SU-DHL-6 (cell line): ENCODE measurements around the gene GLMN.
"Not testable (repeated sequence)": the region's sequence is repeated elsewhere in the genome, so short reads cannot be mapped to it uniquely, and the experiment has no call there.

Source experiments
- H2AFZ ChIP-seq: fragments of 200-600 bp; sonication (generic); 2 replicates; pipeline ENCODE4 v1.6.1; 2014; ENCODE audit warnings: low read depth, mild to moderate bottlenecking, moderate library complexity, mixed read lengths, antibody characterized with exemption, low read length; ENCODE audit not compliant: severe bottlenecking
- H3F3A ChIP-seq: fragments of 200-600 bp; shearing (Covaris generic); 2 replicates; pipeline ENCODE4 v1.6.0; 2016; ENCODE audit warnings: antibody characterized with exemption, mild to moderate bottlenecking; ENCODE audit not compliant: insufficient read depth
- H3K27ac ChIP-seq: fragments of 200-600 bp; sonication (generic); 2 replicates; pipeline ENCODE4 v1.5.1; 2016; ENCODE audit warnings: low read depth, mild to moderate bottlenecking, low read length, moderate library complexity, mixed read lengths
- H3K27me3 ChIP-seq: fragments of 200-600 bp; sonication (generic), shearing (Covaris generic); 2 replicates; pipeline ENCODE4 v1.6.0; 2014; ENCODE audit warnings: mild to moderate bottlenecking, low read length
- H3K36me3 ChIP-seq: fragments of 200-600 bp; sonication (generic); 2 replicates; pipeline ENCODE4 v1.6.1; 2014; ENCODE audit warnings: mild to moderate bottlenecking, low read length, mixed read lengths
- H3K4me2 ChIP-seq: fragments of 300-600, 200-600 bp; shearing (Covaris generic), sonication (generic); 2 replicates; pipeline ENCODE4 v1.6.0; 2014; ENCODE audit warnings: low read length, low read depth, mild to moderate bottlenecking; ENCODE audit not compliant: poor library complexity, severe bottlenecking
- H3K4me3 ChIP-seq: fragments of 200-600 bp; sonication (generic); 2 replicates; pipeline ENCODE4 v1.5.1; 2014; ENCODE audit warnings: antibody characterized with exemption, low read length, mild to moderate bottlenecking, mixed read lengths; ENCODE audit not compliant: insufficient read depth, poor library complexity, severe bottlenecking
- H3K79me2 ChIP-seq: fragments of 200-600 bp; sonication (generic); 2 replicates; pipeline ENCODE4 v1.6.1; 2014; ENCODE audit warnings: mild to moderate bottlenecking, low read length, moderate library complexity; ENCODE audit not compliant: insufficient read depth
- H3K9ac ChIP-seq: fragments of 200-600 bp; sonication (generic); 2 replicates; pipeline ENCODE4 v1.7.0; 2014; ENCODE audit warnings: mild to moderate bottlenecking, low read length
- H3K9me2 ChIP-seq: fragments of 200-600 bp; sonication (generic); replicated peaks from 2 replicates; pipeline ENCODE4 v1.6.1; 2014; ENCODE audit warnings: low read length; ENCODE audit not compliant: insufficient read depth
- H3K9me3 ChIP-seq: fragments of 200-600 bp; sonication (generic); 2 replicates; pipeline ENCODE4 v1.6.1; 2014; ENCODE audit warnings: low read length, mixed read lengths; ENCODE audit not compliant: insufficient read depth
- H4K20me1 ChIP-seq: fragments of 200-600 bp; sonication (generic); 2 replicates; pipeline ENCODE4 v1.6.1; 2014; ENCODE audit warnings: low read depth, mild to moderate bottlenecking, antibody characterized with exemption, low read length, moderate library complexity, mixed read lengths
- EZH2phosphoT487 ChIP-seq: fragments of 200-600 bp; sonication (generic), shearing (Covaris generic); conservative IDR thresholded peaks from 2 replicates; pipeline ENCODE4 v1.6.1; 2018; ENCODE audit warnings: mild to moderate bottlenecking, antibody characterized with exemption, low read length, moderate library complexity, mixed read lengths
- TF ChIP-seq, protein P1 (sequence below): fragments of 200-600 bp; sonication (generic); IDR thresholded peaks from one replicate; pipeline ENCODE4 v1.5.1; 2017; ENCODE audit warnings: antibody characterized with exemption, mild to moderate bottlenecking, low read length, moderate library complexity; ENCODE audit not compliant: insufficient read depth, poor library complexity, severe bottlenecking

The GLMN gene

DNA sequence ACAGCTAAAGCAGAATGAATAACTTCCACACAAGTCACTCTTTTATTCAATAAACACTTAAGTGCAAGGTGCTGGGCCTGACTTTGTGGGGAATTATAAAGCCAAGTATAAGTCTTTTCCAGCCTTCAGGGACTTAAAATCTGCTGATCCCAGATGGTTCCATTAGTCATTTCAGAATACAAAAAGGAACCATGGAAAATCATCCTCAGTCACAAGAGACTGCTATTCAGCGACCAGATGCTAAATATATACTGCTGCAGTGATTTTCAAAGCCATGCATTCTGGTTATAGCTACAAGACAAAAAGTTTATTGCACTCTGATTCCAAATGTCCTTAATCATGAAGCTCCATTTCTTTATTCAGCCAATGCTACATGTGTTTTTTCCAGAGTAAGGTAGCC, 25.7 kb downstream of the GLMN start:
- Histone ChIP-seq H3K27ac (no peak overlapping the region), H3K9me3 (no peaks in the 10 kb centered on the region), H3K79me2 (no peaks in the 10 kb centered on the region), H3K36me3 (peaks cover 4% of the 10 kb centered on the region; the same call in 1 of the 2 replicates), H3K9ac (no peak overlapping the region), H4K20me1 (no peaks in the 10 kb centered on the region), H3K4me3 (no peak overlapping the region), H3F3A (no peaks in the 10 kb centered on the region), H3K27me3 (no peaks in the 10 kb centered on the region), H3K9me2 (no peaks in the 10 kb centered on the region), H3K4me2 (no peak overlapping the region), H2AFZ (no peak overlapping the region)
- TF ChIP-seq, protein P1, sequence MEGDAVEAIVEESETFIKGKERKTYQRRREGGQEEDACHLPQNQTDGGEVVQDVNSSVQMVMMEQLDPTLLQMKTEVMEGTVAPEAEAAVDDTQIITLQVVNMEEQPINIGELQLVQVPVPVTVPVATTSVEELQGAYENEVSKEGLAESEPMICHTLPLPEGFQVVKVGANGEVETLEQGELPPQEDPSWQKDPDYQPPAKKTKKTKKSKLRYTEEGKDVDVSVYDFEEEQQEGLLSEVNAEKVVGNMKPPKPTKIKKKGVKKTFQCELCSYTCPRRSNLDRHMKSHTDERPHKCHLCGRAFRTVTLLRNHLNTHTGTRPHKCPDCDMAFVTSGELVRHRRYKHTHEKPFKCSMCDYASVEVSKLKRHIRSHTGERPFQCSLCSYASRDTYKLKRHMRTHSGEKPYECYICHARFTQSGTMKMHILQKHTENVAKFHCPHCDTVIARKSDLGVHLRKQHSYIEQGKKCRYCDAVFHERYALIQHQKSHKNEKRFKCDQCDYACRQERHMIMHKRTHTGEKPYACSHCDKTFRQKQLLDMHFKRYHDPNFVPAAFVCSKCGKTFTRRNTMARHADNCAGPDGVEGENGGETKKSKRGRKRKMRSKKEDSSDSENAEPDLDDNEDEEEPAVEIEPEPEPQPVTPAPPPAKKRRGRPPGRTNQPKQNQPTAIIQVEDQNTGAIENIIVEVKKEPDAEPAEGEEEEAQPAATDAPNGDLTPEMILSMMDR: no peak
- TF ChIP-seq EZH2phosphoT487: no peak

DNA sequence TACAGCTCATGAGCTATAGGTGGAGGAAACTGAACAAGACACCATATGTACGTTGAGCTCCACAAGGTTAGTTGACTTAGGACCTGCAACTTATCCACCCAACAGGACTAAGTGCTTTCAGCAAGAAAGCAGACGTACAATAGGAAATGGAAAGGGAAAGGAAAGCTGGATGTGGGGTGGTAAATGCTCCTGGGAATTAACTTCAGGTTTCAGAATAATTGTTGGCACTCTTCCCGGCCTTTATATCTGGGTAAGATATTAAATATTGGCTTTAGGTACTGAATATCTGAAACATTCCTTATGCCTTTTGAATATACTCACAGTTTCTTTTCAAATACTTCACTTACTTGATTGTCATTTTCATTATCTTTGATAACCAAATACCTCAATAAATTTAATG, 36.3 kb downstream of the GLMN start:
- Histone ChIP-seq H3K9me3 (no peaks in the 10 kb centered on the region), H3K4me3 (no peak overlapping the region), H3K36me3 (peaks cover 27% of the 10 kb centered on the region; the same call in 1 of the 2 replicates), H3K9ac (no peak overlapping the region), H3K9me2 (no peaks in the 10 kb centered on the region), H4K20me1 (no peaks in the 10 kb centered on the region; the same call in 1 of the 2 replicates), H3K27me3 (no peaks in the 10 kb centered on the region), H2AFZ (no peak overlapping the region), H3K79me2 (no peaks in the 10 kb centered on the region), H3K4me2 (no peak overlapping the region), H3K27ac (no peak overlapping the region), H3F3A (no peaks in the 10 kb centered on the region)
- TF ChIP-seq, protein P1: no peak
- no peak for TF ChIP-seq EZH2phosphoT487

DNA sequence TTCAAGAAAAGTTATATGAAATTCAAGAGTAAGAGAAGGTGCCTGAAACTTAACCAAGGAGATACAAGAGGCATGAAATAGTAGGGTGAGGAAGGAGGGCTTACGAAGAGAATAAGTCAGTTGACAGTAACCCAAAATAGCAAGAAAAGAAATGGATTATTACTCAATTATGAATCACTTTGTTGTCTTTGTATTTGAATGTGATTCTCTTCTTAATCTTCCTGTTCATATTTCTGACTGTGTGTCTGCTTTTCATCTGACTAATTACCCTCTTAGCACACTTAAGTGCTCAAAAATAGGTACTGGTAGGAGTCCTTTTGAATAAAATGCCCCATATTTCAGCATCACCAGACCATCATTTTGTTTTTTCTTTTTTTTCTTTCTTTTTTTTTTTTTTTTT, 39.4 kb downstream of the GLMN start:
- H3F3A ChIP-seq: no peaks in the 10 kb centered on the region
- H3K79me2 ChIP-seq: no peaks in the 10 kb centered on the region
- H3K9ac ChIP-seq: no peak overlapping the region
- H4K20me1 ChIP-seq: no peaks in the 10 kb centered on the region
- no peak for TF ChIP-seq EZH2phosphoT487
- TF ChIP-seq, protein P1: no peak
- no peaks in the 10 kb centered on the region for H3K9me2 ChIP-seq
- no peaks in the 10 kb centered on the region for H3K27me3 ChIP-seq
- H3K9me3 ChIP-seq: no peaks in the 10 kb centered on the region
- H3K4me2 ChIP-seq: no peak overlapping the region
- H3K4me3 ChIP-seq: no peak overlapping the region
- H2AFZ ChIP-seq: no peak overlapping the region
- H3K36me3 ChIP-seq: peaks cover 15% of the 10 kb centered on the region; the same call in 1 of the 2 replicates
- H3K27ac ChIP-seq: no peak overlapping the region

DNA sequence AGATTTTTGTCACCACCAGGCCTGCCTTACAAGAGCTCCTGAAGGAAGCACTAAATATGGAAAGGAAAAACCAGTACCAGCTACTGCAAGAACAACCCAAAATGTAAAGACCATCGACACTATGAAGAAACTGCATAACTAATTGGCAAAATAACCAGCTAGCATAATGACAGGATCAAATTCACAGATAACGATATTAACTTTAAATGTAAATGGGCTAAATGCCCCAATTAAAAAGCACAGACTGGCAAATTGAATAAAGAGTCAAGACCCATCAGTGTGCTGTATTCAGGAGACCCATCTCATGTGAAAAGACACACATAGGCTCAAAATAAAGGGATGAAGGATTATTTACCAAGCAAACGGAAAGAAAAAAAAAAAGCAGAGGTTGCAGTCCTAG, 44.1 kb downstream of the GLMN start:
- H3K27me3 ChIP-seq, H3K36me3 ChIP-seq, H3K27ac ChIP-seq, H3K4me3 ChIP-seq, H4K20me1 ChIP-seq, H3K9ac ChIP-seq, H3K79me2 ChIP-seq, H3F3A ChIP-seq, H2AFZ ChIP-seq, H3K4me2 ChIP-seq, H3K9me3 ChIP-seq, H3K9me2 ChIP-seq: not testable (repeated sequence)
